HL-60 (cell line): ENCODE data around the gene RSRC2.

Experiments used
- DNase-seq, 2 experiments: peaks; one replicate each; pipeline ENCODE4 v3.0.0-alpha.2; 2010 to 2020; ENCODE audit warnings: low read depth in 1 of 2, low spot score in 1 of 2
- H3K27ac ChIP-seq: fragments of 250-450 bp; sonication (Bioruptor Pico); replicated peaks from 2 replicates; pipeline ENCODE4 v1.5.1; 2020; ENCODE audit warnings: mild to moderate bottlenecking, moderate library complexity
- H3K27me3 ChIP-seq: fragments of 250-450 bp; sonication (Bioruptor Pico); 2 replicates; pipeline ENCODE4 v1.5.1; 2021; ENCODE audit warnings: mild to moderate bottlenecking, moderate library complexity; ENCODE audit not compliant: insufficient read depth, poor library complexity, severe bottlenecking
- H3K4me3 ChIP-seq: replicated peaks from 2 replicates; pipeline ENCODE4 v1.5.1; 2011; ENCODE audit warnings: mild to moderate bottlenecking, control low read depth, low read length; ENCODE audit not compliant: insufficient read depth
- CTCF ChIP-seq: IDR thresholded peaks from one replicate; pipeline ENCODE4 v1.5.1; 2011; ENCODE audit warnings: low read length, control low read depth, inconsistent platforms; ENCODE audit not compliant: insufficient read depth
- GABPA ChIP-seq: IDR thresholded peaks from 2 replicates; pipeline ENCODE4 v1.6.1; 2012; ENCODE audit warnings: low read depth
- POLR2AphosphoS5 ChIP-seq: IDR thresholded peaks from 2 replicates; pipeline ENCODE4 v1.6.1; 2012; ENCODE audit warnings: low read depth
- REST ChIP-seq: IDR thresholded peaks from 2 replicates; pipeline ENCODE4 v1.6.1; 2012; ENCODE audit warnings: low read depth; ENCODE audit not compliant: insufficient replicate concordance
- SPI1 ChIP-seq: IDR thresholded peaks from 2 replicates; pipeline ENCODE4 v1.6.1; 2012; ENCODE audit warnings: low read depth, mild to moderate bottlenecking, borderline replicate concordance

The RSRC2 gene

GRCh38 chr12:122483969-122484368 lies 42.8 kb downstream of the RSRC2 start:
- Histone ChIP-seq H3K27me3 (no peaks in the 10 kb centered on the region), H3K4me3 (no peak overlapping the region), H3K27ac (no peak overlapping the region)
- no peak for DNase-seq
- TF ChIP-seq REST: no peak
- TF ChIP-seq GABPA: no peak
- no peak for TF ChIP-seq CTCF
- no peak for TF ChIP-seq SPI1
- no peak for TF ChIP-seq POLR2AphosphoS5

- DNase-seq: no peak
- Histone ChIP-seq H3K27ac (no peak overlapping the region), H3K27me3 (no peaks in the 10 kb centered on the region), H3K4me3 (no peak overlapping the region)
- TF ChIP-seq SPI1 (no peak), GABPA (no peak), REST (no peak), CTCF (no peak), POLR2AphosphoS5 (no peak)
Observed at GRCh38 chr12:122481861-122482260, 44.9 kb downstream of the RSRC2 start.

GRCh38 chr12:122480753-122481152 lies 46.0 kb downstream of the RSRC2 start:
- Histone ChIP-seq H3K27ac (no peak overlapping the region), H3K27me3 (no peaks in the 10 kb centered on the region), H3K4me3 (no peak overlapping the region)
- DNase-seq: no peak
- TF ChIP-seq POLR2AphosphoS5 (no peak), CTCF (no peak), GABPA (no peak), REST (no peak), SPI1 (no peak)
